OCI-LY7 (cell line): ENCODE data around the gene LRRC28. TPM values are rescaled to one million over a fixed set of nuclear protein-coding genes. Genes with fewer than 3 reads are reported as not detected.

Source experiments
- BruUV-seq: library from RNA; stranded (reverse); fragments of 400-500 nt; replicated peaks from 2 replicates; lab custom pipeline; 2021; lab: Mats Ljungman, UMichigan
- CTCF ChIA-PET: fragments of 300-600 bp; sonication (Branson Sonifier 250); formaldehyde crosslinking; loops from one replicate; lab custom pipeline; 2022; ENCODE audit warnings: antibody characterized with exemption; ENCODE audit not compliant: unreplicated experiment; lab: Charles Lee
- POLR2A ChIA-PET: fragments of 300-600 bp; sonication (Branson Sonifier 250); formaldehyde crosslinking; loops from one replicate; lab custom pipeline; 2022; ENCODE audit warnings: antibody characterized with exemption; lab: Charles Lee
- DNase-seq: peaks from one replicate; pipeline ENCODE4 v3.0.0-alpha.2; 2015; ENCODE audit warnings: low spot score
- H2AFZ ChIP-seq: fragments of 200-600 bp; sonication (generic), shearing (Covaris generic); 2 replicates; pipeline ENCODE4 v1.6.1; 2014; ENCODE audit warnings: mild to moderate bottlenecking, antibody characterized with exemption, low read length, moderate library complexity
- H3K27ac ChIP-seq: fragments of 200-600 bp; sonication (generic); 2 replicates; pipeline ENCODE4 v1.5.1; 2014; ENCODE audit warnings: mixed run types, low read depth, mild to moderate bottlenecking, moderate library complexity, low read length, inconsistent platforms; ENCODE audit not compliant: poor library complexity, severe bottlenecking
- H3K36me3 ChIP-seq: fragments of 200-600 bp; sonication (generic); 2 replicates; pipeline ENCODE4 v1.6.1; 2014; ENCODE audit warnings: mild to moderate bottlenecking, antibody characterized with exemption, low read length, moderate library complexity, mixed read lengths; ENCODE audit not compliant: insufficient read depth
- H3K4me1 ChIP-seq: fragments of 200-600 bp; sonication (generic); 2 replicates; pipeline ENCODE4 v1.5.1; 2014; ENCODE audit warnings: mild to moderate bottlenecking, low read length; ENCODE audit not compliant: insufficient read depth, poor library complexity, severe bottlenecking
- H3K4me2 ChIP-seq: fragments of 200-600 bp; sonication (generic); 2 replicates; pipeline ENCODE4 v1.6.1; 2014; ENCODE audit warnings: mild to moderate bottlenecking, low read length
- H3K4me3 ChIP-seq: fragments of 200-600 bp; sonication (generic); 2 replicates; pipeline ENCODE4 v1.5.1; 2014; ENCODE audit warnings: mild to moderate bottlenecking, low read depth, low read length; ENCODE audit not compliant: poor library complexity, severe bottlenecking
- H3K79me2 ChIP-seq: fragments of 200-600 bp; sonication (generic); 2 replicates; pipeline ENCODE4 v1.6.1; 2016; ENCODE audit warnings: low read depth, mild to moderate bottlenecking, low read length, moderate library complexity, mixed read lengths; ENCODE audit not compliant: insufficient read depth
- H3K9me2 ChIP-seq: fragments of 200-600 bp; sonication (generic); 2 replicates; pipeline ENCODE4 v1.6.1; 2016; ENCODE audit warnings: mild to moderate bottlenecking, low read length, mixed read lengths; ENCODE audit not compliant: insufficient read depth
- H3K9me3 ChIP-seq: fragments of 200-600 bp; sonication (generic); 2 replicates; pipeline ENCODE4 v1.6.1; 2014; ENCODE audit warnings: mild to moderate bottlenecking, mixed run types, low read length, mixed read lengths
- H4K20me1 ChIP-seq: fragments of 200-600 bp; sonication (generic); 2 replicates; pipeline ENCODE4 v1.6.1; 2014; ENCODE audit warnings: mild to moderate bottlenecking, antibody characterized with exemption, low read length, moderate library complexity, mixed read lengths; ENCODE audit not compliant: insufficient read depth
- CTCF ChIP-seq: fragments of 200-600 bp; sonication (generic); conservative IDR thresholded peaks from 2 replicates; pipeline ENCODE4 v1.5.1; 2014; ENCODE audit warnings: mild to moderate bottlenecking, antibody characterized with exemption, low read length, moderate library complexity, mixed read lengths
- EZH2phosphoT487 ChIP-seq: fragments of 200-600 bp; sonication (generic); IDR thresholded peaks from 2 replicates; pipeline ENCODE4 v1.6.1; 2018; ENCODE audit warnings: low read depth, borderline replicate concordance, mild to moderate bottlenecking, mixed run types, antibody characterized with exemption, low read length, moderate library complexity, mixed read lengths
- intact Hi-C: fragments of 100-400 bp; cut with micrococcal nuclease; formaldehyde crosslinking; loops from one replicate; pipeline ENCODE4 v1.10.0; 2022; ENCODE audit not compliant: unreplicated experiment
- total RNA-seq, 2 experiments: library from RNA; depleted of rRNA in 1 of 2; stranded (reverse); fragments of >200 nt in 1 of 2; shearing (Covaris generic) in 1 of 2; gene quantifications; 2 replicates each; pipeline ENCODE4 v1.2.3, GENCODE V29; 2014 to 2022

The LRRC28 gene
- total RNA-seq, 2 experiments from 2014 or later: 25.7 to 30.2 TPM

- CTCF ChIA-PET: no interaction called here
- H4K20me1 ChIP-seq: no peaks in the 10 kb centered on the region
These were observed 117.9 kb downstream of the LRRC28 start for GRCh38 chr15:99369196-99369595.

GRCh38 chr15:99371180-99372103 lies 120.2 kb downstream of the LRRC28 start:
- Histone ChIP-seq H3K79me2 (no peaks in the 10 kb centered on the region), H4K20me1 (no peaks in the 10 kb centered on the region), H3K36me3 (peaks cover 4% of the 10 kb centered on the region; the same call in 1 of the 2 replicates), H3K4me2 (no peak overlapping the region), H3K4me3 (no peak overlapping the region), H3K9me3 (no peaks in the 10 kb centered on the region), H3K9me2 (no peaks in the 10 kb centered on the region), H2AFZ (no peak overlapping the region), H3K4me1 (no peaks in the 10 kb centered on the region), H3K27ac (no peak overlapping the region)
- POLR2A ChIA-PET: no interaction called here
- no TSS peak for BruUV-seq
- CTCF ChIA-PET: no interaction called here
- no peak for TF ChIP-seq CTCF
- TF ChIP-seq EZH2phosphoT487: no peak
- intact Hi-C loops: no loop called here
- no peak for DNase-seq

More at GRCh38 chr15:99369196-99369595, 117.9 kb downstream of the LRRC28 start:
- Histone ChIP-seq H3K4me1 (no peaks in the 10 kb centered on the region), H3K9me2 (no peaks in the 10 kb centered on the region), H3K4me2 (no peak overlapping the region), H3K27ac (no peak overlapping the region), H3K9me3 (no peaks in the 10 kb centered on the region), H2AFZ (no peak overlapping the region), H3K79me2 (no peaks in the 10 kb centered on the region), H3K36me3 (peaks cover 4% of the 10 kb centered on the region), H3K4me3 (no peak overlapping the region)
- DNase-seq: no peak
- intact Hi-C loops: no loop called here
- BruUV-seq: no TSS peak
- POLR2A ChIA-PET: interaction anchor here (0.5 kb wide), 1 partner anchor 303 kb away, joined by 3 read pairs; no protein-coding TSS in a partner anchor
- TF ChIP-seq EZH2phosphoT487: no peak

- no peaks in the 10 kb centered on the region for H3K9me3 ChIP-seq
- H3K4me1 ChIP-seq: no peaks in the 10 kb centered on the region
- no peaks in the 10 kb centered on the region for H3K9me2 ChIP-seq
- no peak overlapping the region for H3K4me2 ChIP-seq
- no peak overlapping the region for H2AFZ ChIP-seq
- TF ChIP-seq CTCF: peak; percentile 59
- TF ChIP-seq EZH2phosphoT487: no peak
- H3K79me2 ChIP-seq: no peaks in the 10 kb centered on the region
- DNase-seq: no peak
- BruUV-seq: no TSS peak
- H3K4me3 ChIP-seq: no peak overlapping the region
- no peaks in the 10 kb centered on the region for H4K20me1 ChIP-seq
- intact Hi-C loops: no loop called here
- CTCF ChIA-PET: no interaction called here
- POLR2A ChIA-PET: no interaction called here
- no peaks in the 10 kb centered on the region for H3K36me3 ChIP-seq
- no peak overlapping the region for H3K27ac ChIP-seq
These were observed 133.9 kb downstream of the LRRC28 start for GRCh38 chr15:99385005-99385669.
